ENCODE measurements around the gene ARRB2. TPM values are rescaled to one million over a fixed set of nuclear protein-coding genes. Genes with fewer than 3 reads are reported as not detected.

Gene ARRB2
- total RNA-seq, 1 donor from 2014 or later: 47.4 TPM

- H3K4me3 Mint-ChIP-seq: no peak overlapping the region
- no peak for TF ChIP-seq CTCF (conservative IDR thresholded peaks at IDR 0.05)
- H3K4me1 Mint-ChIP-seq (ENCODE audit: unreplicated experiment): no peaks in the 10 kb centered on the region
- no peak for DNase-seq (ENCODE audit: extremely low spot score, unreplicated experiment)
- peaks cover 68% of the 10 kb centered on the region for H3K27me3 Mint-ChIP-seq
- H3K27ac Mint-ChIP-seq: no peak overlapping the region
- H3K9me3 Mint-ChIP-seq: no peaks in the 10 kb centered on the region
- no peaks in the 10 kb centered on the region for H3K36me3 Mint-ChIP-seq
Measured at GRCh38 chr17:4750606-4751005, 40.2 kb downstream of the ARRB2 start.

GRCh38 chr17:4751932-4752331, 41.5 kb downstream of the ARRB2 start:
- H3K27ac Mint-ChIP-seq: no peak overlapping the region
- H3K4me3 Mint-ChIP-seq: no peak overlapping the region
- H3K27me3 Mint-ChIP-seq: peaks cover 58% of the 10 kb centered on the region
- TF ChIP-seq CTCF (conservative IDR thresholded peaks at IDR 0.05): no peak
- no peaks in the 10 kb centered on the region for H3K4me1 Mint-ChIP-seq (ENCODE audit: unreplicated experiment)
- H3K36me3 Mint-ChIP-seq: no peaks in the 10 kb centered on the region
- no peak for DNase-seq (ENCODE audit: extremely low spot score, unreplicated experiment)
- no peaks in the 10 kb centered on the region for H3K9me3 Mint-ChIP-seq

- no peaks in the 10 kb centered on the region for H3K9me3 Mint-ChIP-seq
- H3K27me3 Mint-ChIP-seq: peaks cover 59% of the 10 kb centered on the region
- no peak overlapping the region for H3K27ac Mint-ChIP-seq
- H3K36me3 Mint-ChIP-seq: no peaks in the 10 kb centered on the region
- no peak for TF ChIP-seq CTCF (conservative IDR thresholded peaks at IDR 0.05)
- H3K4me3 Mint-ChIP-seq: no peak overlapping the region
- DNase-seq (ENCODE audit: extremely low spot score, unreplicated experiment): no peak
- no peaks in the 10 kb centered on the region for H3K4me1 Mint-ChIP-seq (ENCODE audit: unreplicated experiment)
Measured at GRCh38 chr17:4753392-4753791, 43.0 kb downstream of the ARRB2 start.

- no peaks in the 10 kb centered on the region for H3K9me3 Mint-ChIP-seq
- H3K36me3 Mint-ChIP-seq: no peaks in the 10 kb centered on the region
- no peak for DNase-seq (ENCODE audit: extremely low spot score, unreplicated experiment)
- H3K27me3 Mint-ChIP-seq: peaks cover 38% of the 10 kb centered on the region
- no peaks in the 10 kb centered on the region for H3K4me1 Mint-ChIP-seq (ENCODE audit: unreplicated experiment)
- H3K4me3 Mint-ChIP-seq: no peak overlapping the region
- no peak overlapping the region for H3K27ac Mint-ChIP-seq
- TF ChIP-seq CTCF (conservative IDR thresholded peaks at IDR 0.05): no peak
Measured at GRCh38 chr17:4759776-4760236, 49.4 kb downstream of the ARRB2 start.

GRCh38 chr17:4764595-4764994, 54.2 kb downstream of the ARRB2 start:
- Mint-ChIP-seq H3K4me1 (ENCODE audit: unreplicated experiment) (no peaks in the 10 kb centered on the region), H3K4me3 (no peak overlapping the region), H3K27ac (no peak overlapping the region), H3K27me3 (peaks cover 11% of the 10 kb centered on the region), H3K9me3 (no peaks in the 10 kb centered on the region), H3K36me3 (no peaks in the 10 kb centered on the region)
- no peak for TF ChIP-seq CTCF (conservative IDR thresholded peaks at IDR 0.05)
- no peak for DNase-seq (ENCODE audit: extremely low spot score, unreplicated experiment)

- TF ChIP-seq CTCF (conservative IDR thresholded peaks at IDR 0.05): no peak
- Mint-ChIP-seq H3K27ac (no peak overlapping the region), H3K9me3 (no peaks in the 10 kb centered on the region), H3K4me3 (no peak overlapping the region), H3K4me1 (ENCODE audit: unreplicated experiment) (no peaks in the 10 kb centered on the region), H3K36me3 (no peaks in the 10 kb centered on the region), H3K27me3 (peaks cover 4% of the 10 kb centered on the region)
- no peak for DNase-seq (ENCODE audit: extremely low spot score, unreplicated experiment)
Measured at GRCh38 chr17:4766201-4766600, 55.8 kb downstream of the ARRB2 start.

Data from type B pancreatic cell (in vitro differentiated cells).